GM21786 (cell line): ENCODE results near the gene PRDM1.

Source experiments
- ATAC-seq: cut with Tn5 transposase; IDR thresholded peaks from one replicate; pipeline ENCODE4 v1.9.1; 2021; ENCODE audit not compliant: unreplicated experiment

PRDM1 gene

DNA sequence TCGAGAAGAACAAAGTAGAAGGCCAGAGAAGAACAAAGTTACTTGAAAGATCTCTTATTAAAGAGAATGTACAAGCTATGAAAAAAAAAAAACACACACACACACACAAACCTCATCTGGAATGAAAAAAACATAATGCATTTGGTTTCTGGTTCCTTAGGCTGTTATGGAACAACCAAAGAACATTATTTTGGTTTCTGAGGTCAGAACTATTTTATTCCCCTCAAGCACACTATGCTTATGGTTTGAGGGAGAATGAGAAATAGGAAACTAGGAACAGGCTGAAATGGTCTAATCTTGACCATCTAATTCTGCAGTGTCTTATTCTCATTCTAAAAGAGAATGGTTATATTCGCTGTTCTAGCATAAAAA lies 8.8 kb downstream of the PRDM1 start:
- ATAC-seq, result no peak

DNA sequence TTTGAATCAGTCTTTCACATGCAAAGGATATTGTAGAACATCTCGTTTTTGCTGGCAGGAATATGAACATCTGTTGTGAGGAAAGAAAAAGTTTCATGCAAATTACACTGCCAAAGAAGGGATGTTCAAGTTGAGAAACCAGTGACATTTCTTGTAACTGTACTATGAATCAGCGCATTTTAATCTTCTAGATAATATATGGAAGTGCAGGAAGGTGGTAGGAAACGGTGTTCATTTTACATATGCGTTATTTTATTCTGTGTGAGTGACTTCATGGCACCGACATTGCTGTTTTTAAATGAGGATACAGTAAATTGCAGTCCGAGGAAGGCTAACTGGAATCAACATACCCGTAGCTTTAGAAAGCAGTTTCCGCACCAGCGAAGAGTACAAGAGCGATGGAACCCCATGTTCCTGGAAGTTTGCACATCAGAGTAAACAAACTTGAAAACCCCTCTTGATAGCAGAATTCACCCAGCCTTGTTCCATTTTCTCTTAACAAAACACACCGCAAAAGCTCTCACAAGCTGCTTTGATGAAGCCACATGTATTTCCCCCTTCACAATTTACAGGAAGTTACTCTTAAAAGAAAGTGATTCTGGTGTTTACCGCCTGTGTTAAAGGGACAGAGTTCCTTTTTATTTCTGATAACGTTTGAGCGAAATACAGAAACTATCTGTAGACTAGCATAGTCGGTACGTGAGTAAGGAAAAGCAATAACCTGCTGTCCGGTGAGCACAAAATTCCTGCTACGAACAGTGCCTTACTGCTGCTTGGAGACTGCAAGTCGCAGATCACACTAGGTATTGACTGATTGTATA lies 11.5 kb downstream of the PRDM1 start:
- ATAC-seq, result peak; percentile 41

- peak; percentile 31 for ATAC-seq
Observed at GRCh38 chr6:106098383-106099234, 12.5 kb downstream of the PRDM1 start.

GRCh38 chr6:106099235-106099537 lies 13.1 kb downstream of the PRDM1 start:
- ATAC-seq, result no peak

DNA sequence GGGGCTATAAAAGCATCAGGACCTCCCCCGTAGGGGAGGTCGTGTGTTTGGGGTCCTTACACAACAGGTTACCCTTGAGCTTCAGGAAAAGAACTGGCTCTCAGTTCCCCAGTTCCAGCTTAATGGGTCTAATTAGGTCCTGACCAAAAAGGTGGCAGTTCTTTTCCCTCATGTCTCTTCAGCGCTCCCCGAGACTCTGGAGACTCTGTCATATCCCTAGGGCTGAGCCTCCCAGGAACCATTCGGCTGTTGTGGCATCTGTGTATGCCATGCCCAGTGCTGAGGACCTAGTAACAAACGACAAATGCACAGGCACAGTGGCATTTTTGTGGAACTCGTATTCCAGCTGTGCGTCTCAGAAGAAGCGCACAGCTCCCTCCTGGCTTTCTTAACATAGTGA lies 14.6 kb downstream of the PRDM1 start:
- no peak for ATAC-seq

- ATAC-seq, result no peak
Observed at GRCh38 chr6:106101466-106101865, 15.3 kb downstream of the PRDM1 start.

DNA sequence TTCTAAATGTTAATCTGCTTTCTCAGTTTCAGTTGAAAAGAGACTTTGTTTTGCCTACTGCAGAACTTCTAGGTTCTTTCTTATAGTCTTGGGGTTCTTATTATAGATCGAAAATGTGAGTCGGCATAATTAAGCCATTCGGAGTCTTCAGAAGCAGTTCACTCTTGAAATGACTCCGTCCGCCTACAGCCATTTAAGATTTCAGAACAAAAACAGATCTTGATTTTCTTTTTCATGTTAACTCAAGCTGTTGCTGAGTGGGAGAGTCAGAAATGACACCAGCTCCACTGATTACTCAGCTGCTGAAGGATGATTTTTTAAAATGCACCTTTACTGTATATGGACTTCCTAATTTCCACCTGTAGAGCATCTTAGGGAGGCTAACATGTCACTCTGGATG lies 15.9 kb downstream of the PRDM1 start:
- peak; percentile 71 for ATAC-seq

GRCh38 chr6:106102967-106103727 lies 17.0 kb downstream of the PRDM1 start:
- ATAC-seq, result no peak

DNA sequence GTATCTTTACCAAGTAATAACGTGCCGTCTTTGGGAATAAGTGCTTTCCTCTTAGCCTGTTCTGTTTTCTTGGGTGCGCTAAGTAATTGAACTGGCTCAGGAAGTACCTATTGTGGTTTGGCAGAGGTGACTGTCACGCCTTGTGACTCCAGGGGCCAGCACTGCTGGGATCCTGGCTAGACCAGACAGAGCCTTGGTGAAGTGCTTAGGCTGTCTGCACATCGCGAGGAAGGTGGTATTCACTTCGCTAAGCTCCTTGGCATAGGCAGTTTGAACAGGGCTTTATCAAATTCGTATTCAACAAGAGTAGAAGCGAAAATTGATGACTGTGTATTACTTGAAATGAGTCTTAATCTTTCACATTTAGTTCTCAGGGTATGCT lies 17.6 kb downstream of the PRDM1 start:
- peak; percentile 38 for ATAC-seq

DNA sequence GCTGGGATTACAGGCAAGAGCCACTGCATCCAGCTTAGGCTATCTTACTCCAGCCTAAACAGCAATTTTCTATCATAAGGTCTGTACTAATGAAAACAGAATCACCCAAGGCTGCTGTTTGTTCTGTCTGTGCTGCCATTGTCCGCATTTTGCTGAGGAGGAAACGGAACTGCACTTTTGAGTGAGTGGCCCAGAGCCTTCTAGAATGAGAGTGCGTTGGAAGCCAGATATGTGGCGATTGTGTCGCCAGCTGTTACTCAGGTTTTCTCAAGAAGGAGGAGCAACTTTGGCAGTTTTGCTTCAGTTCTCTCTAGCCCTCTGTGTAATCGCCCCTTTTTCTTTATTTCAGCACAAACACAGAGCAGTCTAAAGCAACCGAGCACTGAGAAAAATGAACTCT lies 18.3 kb downstream of the PRDM1 start:
- no peak for ATAC-seq

DNA sequence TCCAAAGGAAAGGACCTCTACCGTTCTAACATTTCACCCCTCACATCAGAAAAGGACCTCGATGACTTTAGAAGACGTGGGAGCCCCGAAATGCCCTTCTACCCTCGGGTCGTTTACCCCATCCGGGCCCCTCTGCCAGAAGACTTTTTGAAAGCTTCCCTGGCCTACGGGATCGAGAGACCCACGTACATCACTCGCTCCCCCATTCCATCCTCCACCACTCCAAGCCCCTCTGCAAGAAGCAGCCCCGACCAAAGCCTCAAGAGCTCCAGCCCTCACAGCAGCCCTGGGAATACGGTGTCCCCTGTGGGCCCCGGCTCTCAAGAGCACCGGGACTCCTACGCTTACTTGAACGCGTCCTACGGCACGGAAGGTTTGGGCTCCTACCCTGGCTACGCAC lies 18.8 kb downstream of the PRDM1 start:
- ATAC-seq, result no peak

- ATAC-seq, result no peak
Observed at GRCh38 chr6:106105493-106105892, 19.4 kb downstream of the PRDM1 start.

GRCh38 chr6:106106276-106107042 lies 20.3 kb downstream of the PRDM1 start:
- ATAC-seq, result no peak

- ATAC-seq, result no peak
Observed at GRCh38 chr6:106107043-106107613, 21.0 kb downstream of the PRDM1 start.

GRCh38 chr6:106108129-106108528 lies 22.0 kb downstream of the PRDM1 start:
- no peak for ATAC-seq

GRCh38 chr6:106109029-106109428 lies 22.9 kb downstream of the PRDM1 start:
- no peak for ATAC-seq

DNA sequence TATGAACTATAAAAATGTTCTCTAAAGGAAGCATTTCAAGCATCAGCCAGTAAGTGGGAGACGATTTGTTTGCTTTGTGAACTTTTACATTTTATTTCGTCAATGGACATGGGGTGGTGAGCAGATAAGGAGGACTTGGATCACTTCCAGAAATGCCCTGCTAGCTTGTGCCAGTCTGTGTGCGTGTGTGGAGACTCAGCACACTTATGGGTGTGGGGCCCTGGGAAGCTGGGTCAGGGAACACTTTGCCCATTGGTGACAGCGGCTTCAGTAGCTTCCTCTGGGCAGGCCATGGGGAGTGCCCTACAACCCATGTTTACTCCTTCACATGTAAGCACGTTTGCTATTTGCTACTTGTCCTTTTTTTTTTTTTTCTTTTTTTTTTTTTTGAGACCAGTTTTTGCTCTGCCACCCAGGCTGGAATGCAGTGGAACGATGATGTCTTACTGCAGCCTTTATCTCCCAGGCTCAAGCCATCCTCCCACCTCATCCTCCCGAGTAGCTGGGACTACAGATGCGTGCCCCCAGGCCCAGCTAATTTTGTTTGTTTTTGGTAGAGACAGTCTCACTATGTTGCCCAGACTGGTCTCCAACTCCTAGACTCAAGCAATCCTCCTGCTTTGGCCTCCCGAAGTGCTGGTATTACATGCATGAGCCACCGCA lies 24.2 kb downstream of the PRDM1 start:
- ATAC-seq, result no peak

GRCh38 chr6:106112433-106112832 lies 26.3 kb downstream of the PRDM1 start:
- no peak for ATAC-seq

- ATAC-seq, result no peak
Observed at GRCh38 chr6:106113256-106113959, 27.3 kb downstream of the PRDM1 start.
